ENCODE results near the gene NFATC1. TPM values are rescaled to one million over a fixed set of nuclear protein-coding genes. Genes with fewer than 3 reads are reported as not detected.

The NFATC1 gene
- total RNA-seq, 2 donors from 2014 or later: 27.6 to 40.8 TPM

GRCh38 chr18:79484661-79485621 lies 89.2 kb downstream of the NFATC1 start:
- Histone ChIP-seq H3K9me3 (no peaks in the 10 kb centered on the region), H3K27ac (peak overlapping the region; percentile 43 to 51), H3K4me1 (ENCODE audit: control insufficient read depth in 1 of 2, low read depth in 2 of 2) (peaks cover 10 to 25% of the 10 kb centered on the region in 2 donors), H3K4me3 (peak overlapping the region; percentile 69), H3K36me3 (peaks cover 9% of the 10 kb centered on the region), H3K27me3 (replicated peaks; ENCODE audit: insufficient read depth) (no peaks in the 10 kb centered on the region)
- DNase-seq (ENCODE audit: low spot score) (no peak), ATAC-seq (ENCODE audit: insufficient number of reproducible peaks, low FRiP score, low read depth) (peak; percentile 18)
- TF ChIP-seq CTCF (IDR thresholded peaks at IDR 0.05): no peak

GRCh38 chr18:79485788-79486355 lies 90.1 kb downstream of the NFATC1 start:
- H3K27me3 ChIP-seq (replicated peaks; ENCODE audit: insufficient read depth): no peaks in the 10 kb centered on the region
- peaks cover 12% of the 10 kb centered on the region for H3K36me3 ChIP-seq
- peak overlapping the region; percentile 51 to 52 for H3K27ac ChIP-seq
- ATAC-seq (ENCODE audit: insufficient number of reproducible peaks, low FRiP score, low read depth) (peak; percentile 94), DNase-seq (ENCODE audit: low spot score) (no peak)
- no peak for TF ChIP-seq CTCF (IDR thresholded peaks at IDR 0.05)
- peak overlapping the region; percentile 69 for H3K4me3 ChIP-seq
- no peaks in the 10 kb centered on the region for H3K9me3 ChIP-seq
- peaks cover 10 to 25% of the 10 kb centered on the region in 2 donors for H3K4me1 ChIP-seq (ENCODE audit: control insufficient read depth in 1 of 2, low read depth in 2 of 2)

- no peak for DNase-seq (ENCODE audit: low spot score)
- no peak for ATAC-seq (ENCODE audit: insufficient number of reproducible peaks, low FRiP score, low read depth)
- H3K36me3 ChIP-seq: peaks cover 12% of the 10 kb centered on the region
- H3K27ac ChIP-seq: peak overlapping the region; percentile 51 to 52
- no peaks in the 10 kb centered on the region for H3K27me3 ChIP-seq (replicated peaks; ENCODE audit: insufficient read depth)
- TF ChIP-seq CTCF (IDR thresholded peaks at IDR 0.05): no peak
- H3K4me3 ChIP-seq: peak overlapping the region; percentile 69
- H3K4me1 ChIP-seq (ENCODE audit: control insufficient read depth in 1 of 2, low read depth in 2 of 2): peaks cover 10 to 25% of the 10 kb centered on the region in 2 donors
- no peaks in the 10 kb centered on the region for H3K9me3 ChIP-seq
These were observed 90.8 kb downstream of the NFATC1 start for GRCh38 chr18:79486356-79487182.

- Histone ChIP-seq H3K27me3 (replicated peaks; ENCODE audit: insufficient read depth) (no peaks in the 10 kb centered on the region), H3K36me3 (peaks cover 12% of the 10 kb centered on the region)
- no peak for TF ChIP-seq CTCF (IDR thresholded peaks at IDR 0.05)
These were observed 91.6 kb downstream of the NFATC1 start for GRCh38 chr18:79487183-79487800.

More at GRCh38 chr18:79487183-79487800, 91.6 kb downstream of the NFATC1 start:
- Histone ChIP-seq H3K4me3 (no peak overlapping the region), H3K9me3 (no peaks in the 10 kb centered on the region), H3K4me1 (ENCODE audit: control insufficient read depth in 1 of 2, low read depth in 2 of 2) (peaks cover 10 to 25% of the 10 kb centered on the region in 2 donors), H3K27ac (no peak overlapping the region)
- no peak for DNase-seq (ENCODE audit: low spot score)
- ATAC-seq (ENCODE audit: insufficient number of reproducible peaks, low FRiP score, low read depth): no peak
